K562 (cell line): ENCODE data around the gene EGLN1. TPM values are rescaled to one million over a fixed set of nuclear protein-coding genes. Genes with fewer than 3 reads are reported as not detected.

Experiments used
- ATAC-seq: fragments of 200-7000 bp; cut with Tn5 transposase; 3 replicates; pipeline ENCODE4 v1.9.1; 2020; ENCODE audit warnings: moderate library complexity
- BruUV-seq: library from RNA; stranded (reverse); fragments of 400-500 nt; replicated peaks from 2 replicates; lab custom pipeline; 2021; lab: Mats Ljungman, UMichigan
- CTCF ChIA-PET: fragments of 300-600 bp; formaldehyde crosslinking; extraction: SDS; loops from one replicate; lab custom pipeline; 2021; ENCODE audit warnings: low intra/inter-chr PET ratio; lab: Yijun Ruan, JAX
- POLR2A ChIA-PET: fragments of 300-600, 350-650 bp; sonication (Branson Sonifier 250); formaldehyde crosslinking; extraction: SDS; loops from one replicate; lab custom pipeline; 2021; ENCODE audit warnings: antibody characterized with exemption, inconsistent platforms; lab: Yijun Ruan, JAX
- DNase-seq, 4 experiments: peaks; one replicate each; pipeline versions ENCODE4 v3.0.0 to v3.0.0-alpha.2; 2011 to 2018; ENCODE audit warnings: low spot score in 3 of 4, mixed read lengths in 3 of 4; ENCODE audit errors: extremely low read depth in 1 of 4
- FAIRE-seq: peaks from 2 replicates; lab custom pipeline; 2011; peaks lifted over from hg19 to GRCh38; lab: Jason Lieb, UNC
- H2AFZ ChIP-seq: 2 replicates; pipeline ENCODE4 v1.6.0; 2011; ENCODE audit warnings: low read depth, low read length, control low read depth, inconsistent platforms
- H3K27ac ChIP-seq: fragments of 200-600 bp; 3 replicates; pipeline ENCODE4 v1.8.0; 2011; ENCODE audit warnings: low read depth, mild to moderate bottlenecking, control low read depth, inconsistent platforms, low read length, moderate library complexity, mixed read lengths; ENCODE audit errors: extremely low read depth
- H3K27me3 ChIP-seq, 2 experiments: fragments of 300-600 bp in 1 of 2; 2 replicates in 1 of 2; 3 replicates in 1 of 2; pipeline versions ENCODE4 v1.6.0 to v1.8.0; 2011; ENCODE audit warnings: inconsistent platforms in 2 of 2, low read length in 2 of 2, mild to moderate bottlenecking in 1 of 2, mixed read lengths in 1 of 2, moderate library complexity in 1 of 2; ENCODE audit not compliant: control insufficient read depth in 2 of 2, insufficient read depth in 2 of 2
- H3K36me3 ChIP-seq: fragments of 300-600 bp; 3 replicates; pipeline ENCODE4 v1.8.0; 2011; ENCODE audit warnings: mild to moderate bottlenecking, low read length, inconsistent platforms; ENCODE audit not compliant: control insufficient read depth, insufficient read depth
- H3K4me1 ChIP-seq, 2 experiments: fragments of 200-600 bp in 1 of 2; replicated peaks in 1 of 2; 2 replicates in 1 of 2; 3 replicates in 1 of 2; pipeline versions ENCODE4 v1.5.1 to v1.8.0; 2011; ENCODE audit warnings: inconsistent platforms in 2 of 2, low read length in 2 of 2, mild to moderate bottlenecking in 1 of 2, mixed read lengths in 1 of 2, moderate library complexity in 1 of 2; ENCODE audit not compliant: control insufficient read depth in 2 of 2, insufficient read depth in 2 of 2
- H3K4me2 ChIP-seq: 2 replicates; pipeline ENCODE4 v1.6.1; 2011; ENCODE audit warnings: low read length, control low read depth, inconsistent platforms, mixed read lengths; ENCODE audit not compliant: insufficient read depth
- H3K4me3 ChIP-seq: fragments of 200-600 bp; sonication (generic), shearing (Covaris generic); 2 replicates; pipeline ENCODE4 v1.5.1; 2016; ENCODE audit warnings: control low read depth, inconsistent platforms
- H3K79me2 ChIP-seq: fragments of 200-600 bp; 3 replicates; pipeline ENCODE4 v1.8.0; 2011; ENCODE audit warnings: low read length, inconsistent platforms; ENCODE audit not compliant: control insufficient read depth, insufficient read depth
- H3K9ac ChIP-seq, 2 experiments: 2 replicates each; pipeline versions ENCODE4 v1.6.0 to v1.6.1; 2011; ENCODE audit warnings: low read depth in 2 of 2, low read length in 2 of 2, control low read depth in 1 of 2, inconsistent platforms in 1 of 2, mild to moderate bottlenecking in 1 of 2, mixed read lengths in 1 of 2; ENCODE audit not compliant: insufficient read depth in 1 of 2
- H3K9me1 ChIP-seq: one replicate; pipeline ENCODE4 v1.6.0; 2011; ENCODE audit warnings: inconsistent platforms, mild to moderate bottlenecking, low read length, moderate library complexity; ENCODE audit not compliant: control insufficient read depth, insufficient read depth
- H3K9me3 ChIP-seq: replicated peaks from 2 replicates; pipeline ENCODE4 v1.5.1; 2011; ENCODE audit warnings: low read depth, low read length, inconsistent platforms; ENCODE audit not compliant: control insufficient read depth, insufficient read depth
- H4K20me1 ChIP-seq: replicated peaks from 2 replicates; pipeline ENCODE4 v1.6.1; 2011; ENCODE audit warnings: low read length, inconsistent platforms, mixed read lengths; ENCODE audit not compliant: control insufficient read depth, insufficient read depth
- CCAR2 ChIP-seq: fragments of 200-400 bp; formaldehyde crosslinking; IDR thresholded peaks from 2 replicates; pipeline ENCODE4 v1.6.1; 2017; ENCODE audit warnings: mild to moderate bottlenecking, low read depth, low read length
- GMEB1 ChIP-seq: fragments of 250-450 bp; sonication (Bioruptor Pico); IDR thresholded peaks from 2 replicates; pipeline ENCODE4 v1.4.0; 2020; ENCODE audit warnings: mild to moderate bottlenecking
- HES1 ChIP-seq: fragments of 450-650 bp; IDR thresholded peaks from 2 replicates; pipeline ENCODE4 v1.6.1; 2016; ENCODE audit warnings: low read depth, mild to moderate bottlenecking, moderate library complexity
- JUN ChIP-seq, 2 experiments: sonication (generic) in 1 of 2; formaldehyde crosslinking in 1 of 2; IDR thresholded peaks; 2 replicates each; pipeline versions ENCODE4 v1.6.1 to v1.8.0; 2012 to 2022; ENCODE audit warnings: borderline replicate concordance in 2 of 2, mild to moderate bottlenecking in 2 of 2, improper control_type of control experiment in 1 of 2, low read depth in 1 of 2, low read length in 1 of 2, missing genetic modification reagents in 1 of 2
- POLR2A ChIP-seq: fragments of 450-650 bp; conservative IDR thresholded peaks from 2 replicates; pipeline ENCODE4 v1.6.1; 2016
- SIRT6 ChIP-seq: IDR thresholded peaks from one replicate; pipeline ENCODE4 v1.6.1; 2012; ENCODE audit warnings: low read depth, mild to moderate bottlenecking, control low read depth, inconsistent platforms, low read length, moderate library complexity
- SIX5 ChIP-seq, 2 experiments: IDR thresholded peaks; 2 replicates each; pipeline ENCODE4 v1.6.1; 2011; ENCODE audit warnings: low read length in 2 of 2, borderline replicate concordance in 1 of 2, low read depth in 1 of 2, mild to moderate bottlenecking in 1 of 2, moderate library complexity in 1 of 2; ENCODE audit not compliant: insufficient read depth in 1 of 2
- STAT6 ChIP-seq: sonication (generic); formaldehyde crosslinking; IDR thresholded peaks from 2 replicates; pipeline ENCODE4 v1.8.1; 2023; ENCODE audit warnings: mild to moderate bottlenecking, missing genetic modification reagents
- ZFP1 ChIP-seq: fragments of 450-650 bp; formaldehyde crosslinking; IDR thresholded peaks from 2 replicates; pipeline ENCODE4 v1.4.0; 2020; ENCODE audit warnings: mild to moderate bottlenecking, mixed read lengths
- ZNF174 ChIP-seq: fragments of 250-450 bp; sonication (Bioruptor Pico); IDR thresholded peaks from 2 replicates; pipeline ENCODE4 v1.4.0; 2020; ENCODE audit warnings: mild to moderate bottlenecking
- ZNF212 ChIP-seq: fragments of 450-650 bp; formaldehyde crosslinking; IDR thresholded peaks from 2 replicates; pipeline ENCODE4 v1.4.0; 2020; ENCODE audit warnings: mild to moderate bottlenecking
- ZNF561 ChIP-seq: fragments of 450-650 bp; formaldehyde crosslinking; conservative IDR thresholded peaks from 2 replicates; pipeline ENCODE4 v1.4.0; 2020; ENCODE audit warnings: mild to moderate bottlenecking, moderate library complexity
- WGBS: fragments of 100-300 bp; shearing (Covaris generic); methylation state at CpG from one replicate; pipeline ENCODE4 v1.1.6; 2016; ENCODE audit warnings: low coverage, mixed read lengths; ENCODE audit not compliant: insufficient coverage; ENCODE audit errors: missing lambda C conversion rate; 5-methylcytosine and 5-hydroxymethylcytosine counted together
- in situ Hi-C: fragments of 300-500 bp; cut with MboI; formaldehyde crosslinking; loops from 4 replicates; pipeline ENCODE4 v1.15.0; 2018; ENCODE audit warnings: inconsistent platforms, mixed read lengths
- intact Hi-C: fragments of 100-400 bp; cut with micrococcal nuclease; formaldehyde crosslinking; loops from 2 replicates; pipeline ENCODE4 v1.14.2; 2022
- polyA plus RNA-seq, 8 experiments: library from polyadenylated mRNA; depleted of rRNA in 4 of 8; stranded (reverse) in 5 of 8; unstranded in 3 of 8; fragments of >200 nt; fragmentation: Nextera tagmentation in 2 of 8; fragmentation: Illumina TruSeq in 1 of 8; extraction: Ambion mirVana in 2 of 8; extraction: Trizol in 1 of 8; gene quantifications; 2 replicates each; pipeline versions ENCODE4 v1.2.1 to v1.2.3, GENCODE V29; 2011 to 2014; ENCODE audit warnings: inconsistent platforms in 1 of 8, missing spikeins in 1 of 8
- total RNA-seq, 7 experiments: library from RNA; depleted of rRNA in 6 of 7; stranded (reverse); fragments of >200 nt in 6 of 7; fragmentation: Illumina TruSeq in 2 of 7; extraction: Trizol in 2 of 7; gene quantifications; 2 replicates each; pipeline versions ENCODE4 v1.2.1 to v1.2.3, GENCODE V29; 2011 to 2021; ENCODE audit warnings: low replicate concordance in 1 of 7

The EGLN1 gene
- total and polyA plus RNA-seq, 9 of the 15 experiments (the other 6 are each of a cell fraction or from before 2014, with no cell fraction given): 5.2 to 54.3 (median 24.6) TPM

GRCh38 chr1:231463541-231463940 is 41.5 kb upstream of the EGLN1 start:
- Histone ChIP-seq H3K79me2 (no peaks in the 10 kb centered on the region), H3K4me3 (no peak overlapping the region), H3K9me1 (no peaks in the 10 kb centered on the region), H3K4me1 (no peaks in the 10 kb centered on the region; a peak in 1 of 5 replicates), H3K36me3 (no peaks in the 10 kb centered on the region), H4K20me1 (no peaks in the 10 kb centered on the region), H3K9ac (no peak overlapping the region), H3K9me3 (no peaks in the 10 kb centered on the region), H3K4me2 (no peak overlapping the region), H3K27me3 (peaks cover 2 to 3% of the 10 kb centered on the region in 2 experiments; a peak in 2 of 5 replicates), H3K27ac (no peak overlapping the region), H2AFZ (no peak overlapping the region)
- WGBS: 2% methylated on average over 6 of the region's 6 CpGs
- TF ChIP-seq SIRT6 (no peak), GMEB1 (no peak), ZNF212 (CRISPR knock-in tag) (no peak), CCAR2 (no peak), HES1 (no peak), POLR2A (no peak), ZNF174 (CRISPR knock-in tag) (no peak), ZNF561 (CRISPR knock-in tag) (no peak), JUN (IDR thresholded peaks at IDR 0.05; ENCODE audit: borderline replicate concordance, low read depth, low read length) (no peak), JUN (CRISPR knock-in tag; IDR thresholded peaks at IDR 0.05; ENCODE audit: borderline replicate concordance) (no peak), ZFP1 (CRISPR knock-in tag) (no peak), STAT6 (CRISPR knock-in tag) (no peak), SIX5 (IDR thresholded peaks at IDR 0.05; ENCODE audit: borderline replicate concordance in 1 of 2, insufficient read depth in 1 of 2, low read depth in 1 of 2, low read length in 2 of 2) (no peak)
- in situ Hi-C loops: no loop called here
- no TSS peak for BruUV-seq
- ChIA-PET CTCF (no interaction called here), POLR2A (interaction anchor here (1.2 kb wide), 1 partner anchor 24 kb away, joined by 3 read pairs; no protein-coding TSS in a partner anchor)
- FAIRE-seq (no peak), DNase-seq (no peak), ATAC-seq (no peak)
- intact Hi-C loops: no loop called here
